Tibial nerve (tissue), 4 donors: ENCODE data around the gene NEGR1. TPM values are rescaled to one million over a fixed set of nuclear protein-coding genes. Genes with fewer than 3 reads are reported as not detected.

Experiments used
- DNase-seq, 2 donors: peaks; one replicate each; pipeline ENCODE4 v3.0.0-alpha.2; 2019; ENCODE audit warnings: low spot score in 2 of 2
- H3K27ac ChIP-seq, 4 donors: fragments of 200-600 bp; sonication (generic) in 3 of 4; one replicate each; pipeline ENCODE4 v1.5.1; 2017 to 2019; ENCODE audit warnings: mild to moderate bottlenecking in 1 of 4
- H3K27me3 ChIP-seq, 2 donors: fragments of 200-600 bp; sonication (generic) in 1 of 2; one replicate each; pipeline versions ENCODE4 v1.5.1 to v1.6.0; 2017 to 2019
- H3K36me3 ChIP-seq, 3 donors: fragments of 200-600 bp; sonication (generic); one replicate each; pipeline ENCODE4 v1.5.1; 2018 to 2019
- H3K4me1 ChIP-seq, 4 donors: fragments of 200-600 bp; sonication (generic) in 3 of 4; one replicate each; pipeline ENCODE4 v1.5.1; 2017 to 2019
- H3K4me3 ChIP-seq, 4 donors: fragments of 200-600 bp; sonication (generic) in 3 of 4; one replicate each; pipeline ENCODE4 v1.5.1; 2017 to 2019; ENCODE audit warnings: mild to moderate bottlenecking in 1 of 4, moderate library complexity in 1 of 4
- H3K9me3 ChIP-seq, 4 donors: fragments of 200-600 bp; sonication (generic) in 3 of 4; one replicate each; pipeline ENCODE4 v1.5.1; 2017 to 2019
- EP300 ChIP-seq, 2 donors: sonication (generic); formaldehyde crosslinking; IDR thresholded peaks; one replicate each; pipeline ENCODE4 v1.6.1; 2017; ENCODE audit warnings: antibody characterized with exemption in 2 of 2, mild to moderate bottlenecking in 1 of 2
- POLR2A ChIP-seq, 2 donors: fragments of 450-650 bp; IDR thresholded peaks; one replicate each; pipeline ENCODE4 v1.6.1; 2017; ENCODE audit warnings: antibody characterized with exemption in 2 of 2, mild to moderate bottlenecking in 2 of 2, moderate library complexity in 2 of 2
- WGBS, 2 donors: methylation state at CpG; one replicate each; pipeline ENCODE4 v1.1.5; 2018; 5-methylcytosine and 5-hydroxymethylcytosine counted together
- total RNA-seq, 4 donors: library from RNA; depleted of rRNA; stranded (reverse); fragments of >200 nt; gene quantifications; one replicate each; pipeline ENCODE4 v1.1.0, GENCODE V29; 2016
- TF ChIP-seq, protein P1 (sequence below), 5 experiments: fragments of 200-600 bp in 3 of 5; fragments of 450-650 bp in 2 of 5; sonication (generic) in 3 of 5; IDR thresholded peaks; one replicate each; pipeline ENCODE4 v1.5.1; 2016 to 2019; ENCODE audit warnings: antibody characterized with exemption in 5 of 5, mild to moderate bottlenecking in 3 of 5, moderate library complexity in 2 of 5

NEGR1 gene
- total RNA-seq, 4 donors from 2014 or later, result 46.0 to 58.2 (median 52.4) TPM

DNA sequence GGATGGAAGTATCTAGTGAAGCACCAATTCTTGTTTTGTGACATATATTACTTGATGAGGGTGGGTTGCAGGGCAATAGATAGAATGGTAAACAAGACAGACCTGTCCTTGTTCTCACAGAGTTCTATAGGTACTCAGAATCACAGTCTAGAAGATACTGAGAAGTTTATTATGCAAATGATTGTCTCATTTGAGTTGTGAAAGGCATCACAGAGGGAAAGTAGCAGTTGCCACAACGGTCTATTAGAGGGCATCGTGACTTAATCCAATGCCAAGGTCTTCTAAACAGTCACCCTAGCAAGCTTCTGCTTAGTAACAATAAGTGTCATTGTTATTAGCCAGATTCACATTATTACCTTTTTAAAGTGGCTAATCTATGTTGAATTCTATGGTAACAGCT lies 626.7 kb downstream of the NEGR1 start:
- DNase-seq, result no peak
- TF ChIP-seq, protein P1, sequence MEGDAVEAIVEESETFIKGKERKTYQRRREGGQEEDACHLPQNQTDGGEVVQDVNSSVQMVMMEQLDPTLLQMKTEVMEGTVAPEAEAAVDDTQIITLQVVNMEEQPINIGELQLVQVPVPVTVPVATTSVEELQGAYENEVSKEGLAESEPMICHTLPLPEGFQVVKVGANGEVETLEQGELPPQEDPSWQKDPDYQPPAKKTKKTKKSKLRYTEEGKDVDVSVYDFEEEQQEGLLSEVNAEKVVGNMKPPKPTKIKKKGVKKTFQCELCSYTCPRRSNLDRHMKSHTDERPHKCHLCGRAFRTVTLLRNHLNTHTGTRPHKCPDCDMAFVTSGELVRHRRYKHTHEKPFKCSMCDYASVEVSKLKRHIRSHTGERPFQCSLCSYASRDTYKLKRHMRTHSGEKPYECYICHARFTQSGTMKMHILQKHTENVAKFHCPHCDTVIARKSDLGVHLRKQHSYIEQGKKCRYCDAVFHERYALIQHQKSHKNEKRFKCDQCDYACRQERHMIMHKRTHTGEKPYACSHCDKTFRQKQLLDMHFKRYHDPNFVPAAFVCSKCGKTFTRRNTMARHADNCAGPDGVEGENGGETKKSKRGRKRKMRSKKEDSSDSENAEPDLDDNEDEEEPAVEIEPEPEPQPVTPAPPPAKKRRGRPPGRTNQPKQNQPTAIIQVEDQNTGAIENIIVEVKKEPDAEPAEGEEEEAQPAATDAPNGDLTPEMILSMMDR (IDR thresholded peaks at IDR 0.05), result no peak
- TF ChIP-seq POLR2A (IDR thresholded peaks at IDR 0.05) (no peak), EP300 (IDR thresholded peaks at IDR 0.05) (no peak)
- 49 to 53% methylated on average over 2 of the region's 2 CpGs for WGBS, 2 donors
- no peaks in the 10 kb centered on the region for H3K9me3 ChIP-seq
- no peak overlapping the region for H3K4me3 ChIP-seq
- H3K36me3 ChIP-seq, result no peaks in the 10 kb centered on the region
- H3K27ac ChIP-seq, result no peak overlapping the region
- H3K27me3 ChIP-seq, result no peaks in the 10 kb centered on the region
- H3K4me1 ChIP-seq, result peaks cover 0 to 16% (median 1%) of the 10 kb centered on the region in 4 donors

DNA sequence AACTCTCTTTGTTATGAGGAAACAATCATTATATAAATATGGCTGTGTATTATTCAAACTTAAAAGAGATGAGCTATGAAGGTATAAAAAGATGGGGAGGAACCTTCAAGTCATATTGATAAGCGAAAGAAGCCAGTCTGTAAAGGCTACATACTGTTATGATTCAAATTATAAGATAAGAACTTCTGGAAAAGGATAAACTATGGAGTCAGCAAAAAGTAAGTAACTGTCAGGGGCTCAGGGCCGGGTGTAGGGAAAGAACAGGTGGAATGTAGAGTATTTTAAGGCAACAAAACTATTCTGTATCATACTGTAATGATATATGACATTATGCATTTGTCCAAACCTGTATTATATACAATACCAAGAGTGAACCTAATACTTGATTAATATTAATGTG lies 628.4 kb downstream of the NEGR1 start:
- Histone ChIP-seq H3K4me1 (peaks cover 0 to 13% (median 1%) of the 10 kb centered on the region in 4 donors), H3K27me3 (no peaks in the 10 kb centered on the region), H3K27ac (no peak overlapping the region), H3K4me3 (no peak overlapping the region), H3K9me3 (no peaks in the 10 kb centered on the region), H3K36me3 (no peaks in the 10 kb centered on the region)
- WGBS, 2 donors, result 87 to 89% methylated on average over 2 of the region's 2 CpGs
- DNase-seq, result no peak
- no peak for TF ChIP-seq EP300 (IDR thresholded peaks at IDR 0.05)
- TF ChIP-seq, protein P1 (IDR thresholded peaks at IDR 0.05), result no peak
- TF ChIP-seq POLR2A (IDR thresholded peaks at IDR 0.05), result no peak

- H3K4me3 ChIP-seq, result no peak overlapping the region
- TF ChIP-seq EP300 (IDR thresholded peaks at IDR 0.05), result no peak
- TF ChIP-seq POLR2A (IDR thresholded peaks at IDR 0.05), result no peak
- TF ChIP-seq, protein P1 (IDR thresholded peaks at IDR 0.05), result no peak
- H3K36me3 ChIP-seq, result no peaks in the 10 kb centered on the region
- no peaks in the 10 kb centered on the region for H3K4me1 ChIP-seq
- WGBS, 2 donors, result 64 to 71% methylated on average over 1 of the region's 1 CpG
- DNase-seq, result no peak
- no peaks in the 10 kb centered on the region for H3K9me3 ChIP-seq
- no peaks in the 10 kb centered on the region for H3K27me3 ChIP-seq
- H3K27ac ChIP-seq, result no peak overlapping the region
Measured at GRCh38 chr1:71651214-71651613, 631.1 kb downstream of the NEGR1 start.

GRCh38 chr1:71650119-71650518 lies 632.2 kb downstream of the NEGR1 start:
- no peak for DNase-seq
- Histone ChIP-seq H3K4me3 (no peak overlapping the region), H3K9me3 (no peaks in the 10 kb centered on the region), H3K4me1 (no peaks in the 10 kb centered on the region), H3K36me3 (no peaks in the 10 kb centered on the region), H3K27ac (no peak overlapping the region), H3K27me3 (no peaks in the 10 kb centered on the region)
- TF ChIP-seq, protein P1 (IDR thresholded peaks at IDR 0.05), result no peak
- TF ChIP-seq POLR2A (IDR thresholded peaks at IDR 0.05) (no peak), EP300 (IDR thresholded peaks at IDR 0.05) (no peak)
- WGBS, 2 donors, result 64 to 77% methylated on average over 3 of the region's 3 CpGs

DNA sequence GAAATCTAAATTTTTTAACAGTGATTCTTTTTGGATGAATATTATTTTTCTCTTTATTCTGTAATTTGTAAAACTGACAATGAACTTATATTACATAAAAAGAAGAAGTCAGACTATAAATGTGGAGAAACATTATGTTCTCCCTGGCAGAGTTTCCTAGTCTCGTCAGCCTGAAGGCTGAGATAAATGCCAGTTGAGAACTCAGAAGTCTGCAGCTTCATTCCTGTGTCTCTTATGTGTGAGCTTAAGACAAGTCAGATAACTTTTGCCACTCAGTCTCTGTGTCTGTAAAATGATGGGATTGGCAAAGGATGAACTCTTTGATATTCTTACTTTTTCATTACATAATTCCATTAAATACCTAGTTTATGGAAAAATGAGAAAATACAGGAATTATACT lies 632.7 kb downstream of the NEGR1 start:
- WGBS, 2 donors, result 53 to 56% methylated on average over 1 of the region's 1 CpG
- Histone ChIP-seq H3K27me3 (no peaks in the 10 kb centered on the region), H3K4me3 (no peak overlapping the region), H3K9me3 (no peaks in the 10 kb centered on the region), H3K36me3 (no peaks in the 10 kb centered on the region), H3K4me1 (no peaks in the 10 kb centered on the region), H3K27ac (no peak overlapping the region)
- TF ChIP-seq POLR2A (IDR thresholded peaks at IDR 0.05), result no peak
- no peak for TF ChIP-seq EP300 (IDR thresholded peaks at IDR 0.05)
- TF ChIP-seq, protein P1 (IDR thresholded peaks at IDR 0.05), result no peak
- DNase-seq, result no peak
